Adipocyte (in vitro differentiated cells): Measurements from ENCODE around the gene CLCN7.
"Not testable (repeated sequence)": the region's sequence is repeated elsewhere in the genome, so short reads cannot be mapped to it uniquely, and the experiment has no call there.

Experiments used
- DNase-seq: peaks from one replicate; pipeline ENCODE4 v3.0.0-alpha.2; 2015; ENCODE audit warnings: low read depth
- H3K27me3 ChIP-seq: replicated peaks from 2 replicates; pipeline ENCODE4 v1.7.0; 2013; ENCODE audit warnings: mild to moderate bottlenecking, low read length, moderate library complexity; ENCODE audit not compliant: control insufficient read depth, insufficient read depth
- H3K36me3 ChIP-seq: 2 replicates; pipeline ENCODE4 v1.7.0; 2013; ENCODE audit warnings: low read length, mild to moderate bottlenecking, moderate library complexity; ENCODE audit not compliant: control insufficient read depth, insufficient read depth, severe bottlenecking
- H3K4me1 ChIP-seq: 2 replicates; pipeline ENCODE4 v1.7.0; 2013; ENCODE audit warnings: mild to moderate bottlenecking, low read length, moderate library complexity; ENCODE audit not compliant: control insufficient read depth, insufficient read depth
- H3K4me3 ChIP-seq: 2 replicates; pipeline ENCODE4 v1.7.0; 2013; ENCODE audit warnings: mild to moderate bottlenecking, low read length, moderate library complexity
- H3K9ac ChIP-seq: 2 replicates; pipeline ENCODE4 v1.7.0; 2013; ENCODE audit warnings: mild to moderate bottlenecking, low read length, moderate library complexity
- H3K9me3 ChIP-seq: 2 replicates; pipeline ENCODE4 v1.7.0; 2013; ENCODE audit warnings: mild to moderate bottlenecking, low read length, moderate library complexity; ENCODE audit not compliant: control insufficient read depth

The CLCN7 gene

DNA sequence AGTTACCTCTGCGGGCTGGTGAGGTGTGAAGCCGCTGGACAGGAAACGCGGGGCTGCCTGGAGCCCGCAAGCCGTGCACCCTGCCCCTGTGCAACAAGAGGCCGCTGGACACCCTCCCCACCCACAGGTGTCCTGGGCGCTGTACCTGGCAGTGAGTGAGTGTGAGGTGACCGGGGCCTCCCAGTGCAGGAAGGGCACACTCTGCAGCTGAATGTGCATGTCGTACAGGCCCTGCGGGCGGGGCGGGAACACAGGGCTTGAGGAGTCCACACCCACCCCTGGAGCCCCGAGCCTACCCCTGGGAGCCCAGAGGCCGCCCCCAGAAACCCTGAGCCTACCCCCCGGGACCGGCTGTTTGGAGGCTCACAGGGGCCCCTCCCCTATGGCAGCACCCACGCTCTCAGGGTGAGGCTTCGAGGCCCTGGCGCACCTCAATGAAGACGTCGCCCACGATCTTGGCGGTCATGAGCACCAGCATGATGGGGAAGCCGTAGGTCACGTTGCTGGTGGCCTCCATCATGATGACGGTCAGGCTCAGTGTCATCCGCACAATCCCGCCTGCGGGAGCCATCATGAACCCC lies 26.2 kb downstream of the CLCN7 start:
- H3K36me3 ChIP-seq = peaks cover 51% of the 10 kb centered on the region

GRCh38 chr16:1447965-1448364 lies 26.9 kb downstream of the CLCN7 start:
- Histone ChIP-seq H3K36me3 (peaks cover 47% of the 10 kb centered on the region), H3K9me3 (no peaks in the 10 kb centered on the region), H3K27me3 (no peaks in the 10 kb centered on the region), H3K9ac (no peak overlapping the region), H3K4me3 (no peak overlapping the region), H3K4me1 (no peaks in the 10 kb centered on the region)
- DNase-seq = no peak

More for the DNA sequence above, 26.2 kb downstream of the CLCN7 start:
- no peak for DNase-seq
- Histone ChIP-seq H3K9me3 (no peaks in the 10 kb centered on the region), H3K4me1 (no peaks in the 10 kb centered on the region), H3K27me3 (no peaks in the 10 kb centered on the region), H3K4me3 (no peak overlapping the region), H3K9ac (no peak overlapping the region)

DNA sequence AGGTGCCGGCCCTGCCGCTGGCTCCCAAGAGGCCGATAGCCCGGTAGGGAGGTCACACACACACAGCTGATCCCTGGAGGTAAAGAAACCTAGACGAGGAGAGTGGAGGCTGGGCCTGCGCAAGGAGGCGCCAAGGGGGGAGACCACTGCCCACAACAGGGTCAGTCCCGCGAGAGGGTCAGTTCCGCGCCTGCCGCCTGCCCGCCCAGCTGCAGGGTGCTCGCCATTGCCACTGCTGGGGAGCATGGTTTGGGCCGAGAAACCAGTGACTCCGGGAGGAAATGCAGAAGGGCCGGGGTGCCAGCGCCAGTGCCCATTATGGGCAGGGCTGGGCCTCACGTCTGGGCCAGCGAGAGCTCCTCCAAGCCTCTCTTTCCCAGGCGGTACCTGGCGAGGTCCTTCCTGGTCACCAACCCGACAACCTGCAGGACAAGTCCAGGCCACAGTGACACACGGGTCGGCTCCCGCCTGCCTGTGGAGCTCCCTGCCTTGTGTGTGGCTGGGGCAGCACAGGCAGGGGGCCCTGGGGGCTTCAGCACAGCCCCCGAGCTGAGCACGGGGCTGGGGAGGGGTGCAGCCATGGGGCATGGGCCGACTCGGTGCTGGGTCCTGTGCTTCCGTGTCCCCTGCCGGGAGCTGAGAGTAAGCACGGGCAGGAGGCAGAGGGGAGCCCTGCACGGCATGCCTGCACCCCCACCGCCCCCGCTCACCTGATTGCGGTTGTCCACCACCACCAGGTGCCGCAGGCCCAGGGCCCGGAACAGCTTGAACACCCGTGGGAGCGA lies 28.3 kb downstream of the CLCN7 start:
- peaks cover 34% of the 10 kb centered on the region for H3K36me3 ChIP-seq
- H3K9me3 ChIP-seq = no peaks in the 10 kb centered on the region
- DNase-seq = no peak
- H3K27me3 ChIP-seq = no peaks in the 10 kb centered on the region
- H3K4me1 ChIP-seq = no peaks in the 10 kb centered on the region
- no peak overlapping the region for H3K4me3 ChIP-seq
- no peak overlapping the region for H3K9ac ChIP-seq

DNA sequence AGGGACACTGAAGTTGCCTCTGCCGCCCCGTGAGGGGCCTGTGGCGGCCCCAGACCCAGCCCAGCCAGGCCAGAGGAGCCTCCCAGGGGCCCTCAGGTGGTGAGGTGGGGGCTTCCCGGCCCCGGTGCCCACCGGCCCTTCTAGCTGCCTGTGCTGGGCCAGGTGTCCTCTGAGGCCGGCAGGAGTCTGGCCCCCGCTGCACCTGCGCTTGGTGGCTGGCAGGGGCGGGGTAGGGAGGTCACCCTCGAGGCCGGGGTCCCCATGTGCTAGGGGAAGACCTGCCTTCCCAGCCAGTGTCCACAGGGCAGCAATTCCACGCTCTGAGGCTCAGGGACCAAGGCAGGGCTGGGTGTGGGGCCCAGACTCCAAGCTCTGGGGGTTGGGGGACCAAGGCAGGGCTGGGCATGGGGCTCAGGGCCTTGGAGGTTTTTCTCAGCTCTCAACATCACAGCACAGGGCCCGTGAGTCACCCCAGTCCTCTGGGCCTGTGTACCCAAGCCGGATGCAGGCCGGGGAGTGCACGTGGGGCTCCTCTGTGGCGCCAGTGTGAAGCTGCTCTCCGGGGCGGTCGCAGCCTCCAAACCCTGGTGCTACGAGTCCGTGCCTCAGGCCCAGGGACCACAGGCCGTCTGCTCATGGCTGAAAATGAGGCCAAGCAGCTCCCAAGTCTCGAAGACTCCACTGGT lies 29.2 kb downstream of the CLCN7 start:
- Histone ChIP-seq H3K4me3 (no peak overlapping the region), H3K36me3 (peaks cover 26% of the 10 kb centered on the region), H3K9me3 (no peaks in the 10 kb centered on the region), H3K27me3 (no peaks in the 10 kb centered on the region), H3K9ac (no peak overlapping the region), H3K4me1 (no peaks in the 10 kb centered on the region)
- no peak for DNase-seq

DNA sequence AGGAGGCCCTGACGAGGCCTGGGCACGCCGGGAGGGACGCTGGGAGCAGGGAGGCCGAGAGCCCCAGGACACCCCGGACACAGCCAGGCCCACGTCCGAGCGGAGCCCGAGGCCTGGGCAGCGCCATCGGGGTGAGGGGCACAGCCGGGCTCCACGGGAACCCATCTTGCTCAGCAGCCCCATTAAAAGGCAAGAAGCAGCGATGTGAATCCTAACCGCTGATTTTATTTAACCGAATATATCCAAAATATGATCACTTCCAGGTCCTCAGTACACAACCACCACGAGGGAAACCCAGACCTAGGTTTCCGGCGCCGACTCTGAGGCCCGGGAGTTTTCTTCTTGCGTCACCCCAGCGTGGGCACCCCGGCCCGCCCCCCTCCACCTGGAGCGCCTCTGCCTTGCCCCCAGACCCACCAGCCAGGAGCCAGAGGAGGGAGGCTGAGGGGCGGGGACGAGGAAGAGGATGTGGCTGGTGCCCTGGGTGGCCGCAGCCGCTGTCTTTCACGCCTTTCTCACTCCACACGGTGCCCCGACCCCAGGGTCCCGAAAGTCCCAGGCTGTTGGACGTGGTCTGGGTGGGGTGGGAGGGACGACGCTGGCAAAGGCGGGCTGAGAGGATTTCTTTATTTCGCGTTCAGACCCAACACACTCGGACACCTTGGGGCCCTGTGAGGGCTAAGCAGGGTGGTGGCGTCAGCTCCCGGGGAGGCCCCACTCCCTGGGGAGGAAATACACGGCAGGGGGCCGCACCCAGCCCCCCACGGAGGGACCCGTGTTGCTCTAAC lies 29.9 kb downstream of the CLCN7 start:
- Histone ChIP-seq H3K4me3 (no peak overlapping the region), H3K27me3 (no peaks in the 10 kb centered on the region), H3K9me3 (no peaks in the 10 kb centered on the region), H3K9ac (no peak overlapping the region), H3K36me3 (peaks cover 23% of the 10 kb centered on the region), H3K4me1 (no peaks in the 10 kb centered on the region)
- no peak for DNase-seq

GRCh38 chr16:1443980-1444729 lies 30.7 kb downstream of the CLCN7 start, which contains the start of gene CCDC154:
CCDC154 (minus strand) TSS chr16:1444556; CDS start chr16:1444322, 234 bp downstream.
- no peak within 1 kb of the TSS for H3K4me3 ChIP-seq
- H3K27me3 ChIP-seq = no peaks in the 10 kb centered on the region
- no peak for DNase-seq
- H3K9me3 ChIP-seq = no peaks in the 10 kb centered on the region
- H3K36me3 ChIP-seq = peaks cover 16% of the 10 kb centered on the region
- H3K9ac ChIP-seq = no peak within 1 kb of the TSS
- no peaks in the 10 kb centered on the region for H3K4me1 ChIP-seq

- no peak overlapping the region for H3K9ac ChIP-seq
- H3K27me3 ChIP-seq = no peaks in the 10 kb centered on the region
- H3K9me3 ChIP-seq = no peaks in the 10 kb centered on the region
- no peak for DNase-seq
- no peaks in the 10 kb centered on the region for H3K4me1 ChIP-seq
- peaks cover 12% of the 10 kb centered on the region for H3K36me3 ChIP-seq
- no peak overlapping the region for H3K4me3 ChIP-seq
These were observed 31.3 kb downstream of the CLCN7 start for GRCh38 chr16:1443403-1443973.

GRCh38 chr16:1442697-1443096 lies 32.1 kb downstream of the CLCN7 start:
- Histone ChIP-seq H3K9ac (no peak overlapping the region), H3K4me3 (no peak overlapping the region), H3K9me3 (no peaks in the 10 kb centered on the region), H3K27me3 (no peaks in the 10 kb centered on the region), H3K36me3 (peaks cover 4% of the 10 kb centered on the region), H3K4me1 (no peaks in the 10 kb centered on the region)
- no peak for DNase-seq

DNA sequence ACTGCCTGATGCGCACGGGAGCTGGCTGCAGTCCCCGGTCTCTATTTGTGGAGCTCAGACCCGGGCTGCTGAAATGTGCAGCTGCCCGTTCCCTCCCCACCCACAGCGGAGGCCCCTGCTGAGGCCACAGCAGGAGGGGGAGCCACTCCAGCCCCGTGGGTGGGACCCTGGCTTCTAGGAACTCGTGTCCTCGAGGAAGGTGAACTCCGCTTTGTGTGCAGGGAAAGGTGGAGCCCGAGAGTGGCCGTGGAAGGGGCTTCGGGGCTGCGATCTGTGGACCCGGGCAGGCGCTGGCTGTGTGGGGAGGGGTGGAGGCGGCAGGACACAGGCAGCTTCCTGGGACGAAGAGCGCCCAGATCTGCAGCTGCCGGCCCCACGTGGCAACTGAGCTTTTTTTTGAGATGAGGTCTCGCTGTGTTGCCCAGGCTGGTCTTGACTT lies 33.4 kb downstream of the CLCN7 start:
- Histone ChIP-seq H3K9ac (no peak overlapping the region), H3K4me1 (no peaks in the 10 kb centered on the region), H3K4me3 (no peak overlapping the region), H3K9me3 (no peaks in the 10 kb centered on the region), H3K27me3 (no peaks in the 10 kb centered on the region), H3K36me3 (peaks cover 2% of the 10 kb centered on the region)
- no peak for DNase-seq

- H3K4me3 ChIP-seq, DNase-seq, H3K9me3 ChIP-seq, H3K4me1 ChIP-seq, H3K36me3 ChIP-seq, H3K9ac ChIP-seq, H3K27me3 ChIP-seq: not testable (repeated sequence)
These were observed 35.1 kb downstream of the CLCN7 start for GRCh38 chr16:1439699-1440074.
